OCI-LY7 (cell line): ENCODE data around the gene FOXP3.

Experiments used
- EZH2phosphoT487 ChIP-seq: fragments of 200-600 bp; sonication (generic); IDR thresholded peaks from 2 replicates; pipeline ENCODE4 v1.6.1; 2018; ENCODE audit warnings: low read depth, borderline replicate concordance, mild to moderate bottlenecking, mixed run types, antibody characterized with exemption, low read length, moderate library complexity, mixed read lengths
- TF ChIP-seq, protein P1 (sequence below): fragments of 200-600 bp; sonication (generic); conservative IDR thresholded peaks from 2 replicates; pipeline ENCODE4 v1.5.1; 2014; ENCODE audit warnings: mild to moderate bottlenecking, antibody characterized with exemption, low read length, moderate library complexity, mixed read lengths

DNA sequence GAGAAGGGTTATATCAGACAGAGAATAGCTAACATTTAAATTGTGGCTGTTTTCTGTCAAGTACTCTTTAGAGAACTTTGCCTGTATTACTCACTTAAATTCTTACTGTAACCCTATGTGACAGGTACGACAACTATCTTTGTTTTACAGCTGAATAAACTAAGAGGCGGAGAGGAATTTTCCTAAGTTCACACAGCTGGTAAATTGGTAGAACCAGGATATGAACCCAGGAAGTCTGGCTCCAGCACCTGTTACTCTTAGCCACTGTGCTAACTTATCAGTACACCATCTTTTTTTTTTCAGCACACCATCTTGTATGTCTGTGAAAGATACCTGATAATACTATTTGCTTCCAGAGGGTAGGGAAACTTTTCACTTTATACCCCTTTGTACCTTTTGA, 62.5 kb downstream of the FOXP3 start:
- TF ChIP-seq, protein P1, sequence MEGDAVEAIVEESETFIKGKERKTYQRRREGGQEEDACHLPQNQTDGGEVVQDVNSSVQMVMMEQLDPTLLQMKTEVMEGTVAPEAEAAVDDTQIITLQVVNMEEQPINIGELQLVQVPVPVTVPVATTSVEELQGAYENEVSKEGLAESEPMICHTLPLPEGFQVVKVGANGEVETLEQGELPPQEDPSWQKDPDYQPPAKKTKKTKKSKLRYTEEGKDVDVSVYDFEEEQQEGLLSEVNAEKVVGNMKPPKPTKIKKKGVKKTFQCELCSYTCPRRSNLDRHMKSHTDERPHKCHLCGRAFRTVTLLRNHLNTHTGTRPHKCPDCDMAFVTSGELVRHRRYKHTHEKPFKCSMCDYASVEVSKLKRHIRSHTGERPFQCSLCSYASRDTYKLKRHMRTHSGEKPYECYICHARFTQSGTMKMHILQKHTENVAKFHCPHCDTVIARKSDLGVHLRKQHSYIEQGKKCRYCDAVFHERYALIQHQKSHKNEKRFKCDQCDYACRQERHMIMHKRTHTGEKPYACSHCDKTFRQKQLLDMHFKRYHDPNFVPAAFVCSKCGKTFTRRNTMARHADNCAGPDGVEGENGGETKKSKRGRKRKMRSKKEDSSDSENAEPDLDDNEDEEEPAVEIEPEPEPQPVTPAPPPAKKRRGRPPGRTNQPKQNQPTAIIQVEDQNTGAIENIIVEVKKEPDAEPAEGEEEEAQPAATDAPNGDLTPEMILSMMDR: no peak
- no peak for TF ChIP-seq EZH2phosphoT487
